ENCODE results near the gene GJC1.

Gene GJC1

GRCh38 chr17:44829523-44830358, at the start of gene GJC1:
Gene GJC1 (minus strand): TSS chr17:44830287. CDS start chr17:44805817, 24,470 bp downstream.
- DNase-seq = no peak

GRCh38 chr17:44879376-44879775, 49.3 kb upstream of the GJC1 start:
- no peak for DNase-seq

DNA sequence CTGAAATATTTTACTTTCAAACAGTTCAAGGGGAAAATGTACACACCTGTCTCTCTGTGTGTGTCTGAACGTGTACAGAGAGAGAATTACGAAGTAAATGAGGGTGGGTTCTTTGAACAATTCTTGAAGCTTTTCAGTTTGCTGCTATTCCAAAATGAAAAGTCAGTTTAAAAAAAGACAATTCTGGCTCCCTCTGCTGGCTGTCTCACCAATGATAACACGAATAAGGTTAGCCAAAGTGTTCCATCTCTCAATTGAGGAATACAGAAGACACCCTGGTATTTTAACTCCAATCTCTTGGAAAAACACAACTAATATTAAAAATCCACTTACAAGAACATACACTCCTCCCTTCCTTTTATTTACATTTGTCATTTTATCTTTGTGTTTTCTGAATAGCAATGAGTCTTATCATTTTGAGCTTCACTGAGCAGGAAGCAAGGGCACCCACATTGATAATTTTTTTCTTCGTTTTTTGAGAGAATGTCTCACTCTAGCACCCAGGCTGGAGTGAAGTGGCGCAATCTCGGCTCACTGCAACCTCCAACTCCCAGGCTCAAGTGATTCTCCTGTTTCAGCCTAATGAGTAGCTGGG, 48.6 kb upstream of the GJC1 start:
- DNase-seq = no peak

DNA sequence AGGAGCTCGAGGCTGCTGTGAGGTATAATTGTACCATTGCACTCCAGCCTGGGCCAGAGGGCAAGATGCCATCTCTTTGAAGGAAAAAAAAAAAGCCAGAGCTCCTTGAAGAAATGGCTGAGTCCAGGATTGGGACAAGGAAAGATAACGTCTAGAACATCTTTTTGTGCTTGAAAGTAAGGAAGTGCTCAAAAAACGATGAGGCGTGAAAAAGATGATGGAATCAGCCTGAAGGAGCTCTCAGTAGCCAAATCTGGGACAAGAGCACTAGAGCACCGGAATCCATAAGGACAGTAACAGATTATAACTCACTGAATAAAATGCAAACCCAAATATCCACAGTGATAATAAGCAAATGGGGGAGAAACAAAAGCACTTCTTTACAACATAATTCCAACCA, 47.0 kb upstream of the GJC1 start:
- no peak for DNase-seq

- no peak for DNase-seq
Measured at GRCh38 chr17:44875761-44876160, 45.7 kb upstream of the GJC1 start.

DNA sequence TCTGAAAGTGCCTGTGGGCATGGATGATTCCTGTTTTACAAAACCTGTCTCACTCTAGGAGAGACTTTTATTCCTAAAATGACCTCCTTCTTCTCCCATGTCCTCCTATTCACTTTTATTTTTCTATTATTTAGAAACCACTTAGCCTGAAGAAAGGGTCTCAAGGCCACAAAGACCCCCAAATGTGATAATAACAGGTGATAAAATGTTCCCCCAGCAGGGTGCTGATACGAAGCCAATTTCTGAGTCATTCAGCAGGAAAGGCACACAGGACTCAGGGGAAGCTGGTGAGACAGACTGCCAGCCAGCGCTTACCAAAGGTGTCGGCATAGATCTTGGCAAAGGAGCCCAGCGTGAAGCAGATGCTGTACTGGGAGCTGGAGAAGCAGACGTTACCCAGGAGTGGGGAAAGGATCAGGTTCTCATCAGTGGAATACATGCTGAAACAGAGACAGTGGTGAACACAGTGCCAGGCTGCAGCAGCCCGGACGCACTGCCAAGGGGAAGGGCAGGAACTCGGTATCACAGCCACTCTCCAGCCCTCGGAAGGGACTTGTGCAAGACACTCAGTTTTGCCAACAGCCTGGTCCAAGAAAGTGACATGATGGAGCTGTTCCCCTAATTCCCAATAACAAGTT, 42.2 kb upstream of the GJC1 start:
- DNase-seq = no peak

- no peak for DNase-seq
Measured at GRCh38 chr17:44871556-44871955, 41.5 kb upstream of the GJC1 start.

DNA sequence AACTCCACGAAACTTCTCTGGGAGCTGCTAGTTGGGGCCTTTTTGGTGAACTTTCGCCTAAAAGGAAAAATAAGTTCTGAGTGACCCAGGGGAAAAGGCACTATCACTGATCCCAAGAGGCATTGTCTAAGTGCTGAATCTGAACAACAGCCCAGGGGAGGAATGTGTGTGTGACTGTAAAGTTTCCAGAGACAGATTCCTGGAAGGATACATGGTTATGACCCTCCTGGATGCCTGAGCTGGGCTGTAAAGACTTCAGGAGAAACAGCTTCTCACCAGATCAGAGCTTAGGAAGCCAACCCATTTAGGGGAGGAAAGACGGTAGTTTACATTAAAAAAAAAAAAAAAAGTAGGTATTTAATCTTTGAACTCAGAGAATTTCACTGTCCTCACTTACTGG, 37.8 kb upstream of the GJC1 start:
- no peak for DNase-seq

- no peak for DNase-seq
Measured at GRCh38 chr17:44865931-44866330, 35.8 kb upstream of the GJC1 start.

- DNase-seq = peak; percentile 31 to 53 (median 38)
Measured at GRCh38 chr17:44865231-44865660, 35.2 kb upstream of the GJC1 start.

DNA sequence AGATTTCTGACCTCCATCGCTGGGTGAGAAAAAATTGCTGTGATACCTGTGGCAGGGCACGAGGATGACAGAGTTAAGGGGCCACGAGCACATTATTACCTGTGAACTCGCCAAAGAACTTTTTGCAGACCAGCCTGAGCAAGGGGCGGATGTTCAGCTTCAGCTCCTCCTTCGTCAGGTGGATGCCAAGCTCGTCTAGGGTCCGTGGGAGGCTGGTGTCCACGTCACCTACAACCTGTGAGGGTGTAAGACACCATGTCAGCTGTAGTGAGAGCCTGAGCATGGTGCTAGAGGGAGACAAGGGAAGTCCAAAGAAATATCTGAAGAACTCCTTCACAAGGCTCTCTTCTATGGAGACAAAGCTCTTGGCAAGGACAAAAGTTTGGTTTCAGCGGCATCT, 34.7 kb upstream of the GJC1 start:
- DNase-seq = no peak

DNA sequence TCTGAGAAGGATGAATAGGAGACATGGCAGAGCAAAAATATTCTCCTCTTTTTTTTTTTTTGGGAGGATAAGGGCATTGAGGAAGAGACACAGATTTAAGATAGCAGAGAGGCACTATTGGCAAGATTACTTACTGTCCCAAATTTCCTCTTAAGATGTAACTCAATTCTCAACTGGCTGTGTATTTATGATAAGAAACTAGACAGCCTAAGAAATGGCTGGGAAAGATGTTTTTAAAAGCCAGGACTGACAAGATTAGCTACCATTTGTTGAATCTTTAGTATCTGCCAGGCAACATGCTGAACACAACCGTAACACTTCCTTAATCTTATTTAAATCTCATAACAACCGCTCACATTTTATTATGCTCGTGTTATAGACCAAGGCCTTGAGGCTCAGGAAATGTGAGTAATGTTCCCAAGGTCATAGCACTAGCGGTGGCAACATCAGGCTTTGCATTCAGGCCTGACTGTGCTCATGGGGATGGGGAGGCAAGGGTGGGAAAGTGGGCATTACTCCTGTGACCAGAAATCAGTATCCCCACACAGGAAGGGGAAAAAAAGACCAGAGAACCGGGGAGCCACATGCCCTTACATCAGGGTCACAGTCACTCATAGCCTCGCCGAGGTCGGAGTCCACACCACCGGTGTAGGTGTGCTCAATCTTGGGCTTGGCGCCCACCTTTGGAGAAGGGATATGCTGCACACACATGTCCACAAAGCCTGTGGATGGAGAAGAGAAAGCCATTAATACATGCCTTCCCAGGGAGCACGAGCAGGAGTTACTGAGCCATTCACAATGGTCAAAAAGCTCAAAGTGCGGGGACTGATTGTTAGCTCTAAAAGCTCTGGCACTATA, 33.2 kb upstream of the GJC1 start:
- DNase-seq = no peak

- DNase-seq = no peak
Measured at GRCh38 chr17:44862278-44862914, 32.3 kb upstream of the GJC1 start.

DNA sequence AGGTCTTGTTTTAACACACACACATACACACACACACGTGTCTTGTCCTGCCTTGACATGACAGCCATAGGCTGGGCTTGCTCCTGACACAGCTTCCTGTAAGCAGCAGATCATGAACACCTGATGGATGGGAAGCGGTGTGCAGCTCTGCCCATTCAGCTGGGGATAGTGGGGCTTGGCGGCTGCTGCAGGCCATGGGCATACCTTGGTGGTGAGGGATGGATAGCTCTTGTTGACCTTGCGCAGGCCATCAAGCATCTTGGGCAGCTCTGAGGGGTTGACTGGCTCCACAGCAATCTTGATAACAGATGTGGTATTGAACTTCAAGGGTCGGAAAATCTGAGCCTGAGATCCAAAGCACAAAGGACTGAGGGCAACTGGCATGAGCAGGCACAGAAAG, 29.6 kb upstream of the GJC1 start:
- no peak for DNase-seq

DNA sequence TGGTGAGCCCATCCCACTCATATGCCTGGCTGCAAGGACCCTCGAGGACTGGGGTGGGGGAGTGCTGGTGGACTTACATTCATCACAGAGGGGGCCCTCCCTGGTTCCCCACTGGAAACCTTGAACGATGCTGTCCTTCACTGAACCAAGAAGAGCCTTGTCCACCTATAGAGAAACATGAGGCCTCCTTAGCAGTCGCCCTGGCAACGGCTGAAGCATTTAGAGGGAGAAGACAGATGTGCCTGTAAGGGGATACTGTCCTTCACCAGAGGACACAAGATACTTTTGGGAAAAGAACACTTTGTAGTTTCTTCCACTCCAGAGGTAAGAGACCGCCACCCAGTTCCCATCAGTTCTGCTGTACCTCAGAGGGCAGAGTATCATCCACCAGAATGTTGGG, 24.1 kb upstream of the GJC1 start:
- DNase-seq = no peak

GRCh38 chr17:44850612-44851011, 20.5 kb upstream of the GJC1 start:
- DNase-seq = no peak

DNA sequence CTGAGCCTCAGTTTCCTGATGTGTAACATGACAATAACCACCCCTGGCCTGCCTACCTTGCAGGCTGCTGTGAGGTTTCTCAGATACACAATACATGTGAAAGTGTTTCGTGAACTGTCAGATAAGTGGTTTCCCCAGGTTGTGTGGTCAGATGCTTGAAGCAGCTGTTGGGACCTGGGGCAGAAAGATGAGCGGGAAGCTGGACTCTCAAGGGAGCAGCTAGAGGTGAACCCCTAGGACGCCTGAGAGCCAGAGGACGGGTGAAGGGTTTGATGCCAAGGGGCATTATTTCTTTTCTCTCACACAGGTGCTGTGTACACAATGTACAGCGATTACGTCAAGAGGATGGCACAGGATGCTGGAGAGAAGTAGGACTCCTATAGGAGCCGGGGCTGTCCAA, 19.9 kb upstream of the GJC1 start:
- DNase-seq = no peak

DNA sequence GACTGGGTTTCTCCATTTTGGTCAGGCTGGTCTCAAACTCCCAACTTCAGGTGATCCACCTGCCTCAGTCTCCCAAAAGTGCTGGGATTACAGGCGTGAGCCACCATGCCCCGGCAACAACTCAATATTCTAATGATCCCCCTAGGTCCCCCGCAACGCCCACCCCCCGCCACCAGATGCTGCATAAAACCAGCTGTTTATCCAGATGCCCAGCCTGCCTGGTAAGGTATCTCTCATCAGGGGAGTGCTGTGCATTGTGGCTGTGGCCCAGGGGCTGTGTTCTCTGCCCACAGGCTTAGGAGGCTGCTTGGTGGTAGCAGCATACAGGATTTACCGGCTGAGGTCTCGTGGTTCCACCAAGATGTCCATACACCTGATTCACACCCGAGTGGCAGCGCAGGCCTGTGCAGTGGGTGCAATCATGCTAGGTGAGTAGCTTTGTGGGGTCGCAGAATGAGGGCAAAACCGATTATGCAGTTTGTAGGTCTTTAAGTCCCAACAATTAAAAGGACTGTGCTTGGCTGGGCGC, 18.9 kb upstream of the GJC1 start:
- no peak for DNase-seq

DNA sequence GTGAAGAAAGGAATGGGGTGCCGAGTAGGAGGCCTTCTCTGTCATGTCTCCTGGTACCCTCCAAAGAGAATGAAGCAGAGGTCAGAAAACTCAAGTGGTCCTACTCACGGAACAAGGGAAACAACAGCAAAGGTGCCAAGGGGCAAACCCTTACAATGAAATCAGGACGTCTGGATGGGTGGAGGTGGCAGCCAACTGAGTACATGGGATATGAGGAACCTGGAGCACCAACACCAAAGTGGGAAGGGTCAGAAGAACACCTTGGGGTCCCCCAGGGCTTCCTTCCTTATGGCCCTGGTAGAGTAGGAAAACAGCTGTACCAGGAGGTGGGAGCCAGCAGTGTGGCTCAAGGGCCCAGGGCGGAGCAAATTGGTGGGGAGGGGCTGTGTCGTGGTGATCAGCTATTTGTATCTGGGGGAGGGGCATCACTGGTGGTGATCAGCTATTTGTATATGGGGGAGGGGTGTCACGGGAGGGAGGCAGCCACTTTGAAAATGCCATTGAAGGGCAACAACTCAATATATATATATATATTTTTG, 18.2 kb upstream of the GJC1 start:
- no peak for DNase-seq

DNA sequence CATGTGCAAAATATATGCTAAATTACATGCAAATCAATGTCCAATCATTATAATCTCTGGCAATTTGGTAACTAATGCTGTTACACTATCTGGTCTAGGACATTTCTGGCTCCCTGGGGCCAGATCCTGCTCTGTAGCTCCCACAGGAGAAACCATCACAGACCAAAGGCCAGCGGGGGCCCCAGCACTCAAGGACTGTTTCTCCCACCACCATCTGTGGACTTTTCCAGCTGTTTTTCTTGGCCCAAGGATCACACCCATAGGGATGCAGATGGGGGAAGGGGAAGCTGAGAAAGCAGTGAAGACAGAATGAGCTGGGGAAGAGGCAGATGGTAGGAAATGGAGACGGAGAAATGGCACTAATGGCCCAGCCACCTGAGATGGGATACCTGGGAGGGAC, 17.5 kb upstream of the GJC1 start, which contains the start of gene HIGD1B:
HIGD1B (plus strand) TSS at position 298 of the 400 bp plus-strand sequence. CDS start 270 bp downstream, outside the sequence.
- DNase-seq = no peak

DNA sequence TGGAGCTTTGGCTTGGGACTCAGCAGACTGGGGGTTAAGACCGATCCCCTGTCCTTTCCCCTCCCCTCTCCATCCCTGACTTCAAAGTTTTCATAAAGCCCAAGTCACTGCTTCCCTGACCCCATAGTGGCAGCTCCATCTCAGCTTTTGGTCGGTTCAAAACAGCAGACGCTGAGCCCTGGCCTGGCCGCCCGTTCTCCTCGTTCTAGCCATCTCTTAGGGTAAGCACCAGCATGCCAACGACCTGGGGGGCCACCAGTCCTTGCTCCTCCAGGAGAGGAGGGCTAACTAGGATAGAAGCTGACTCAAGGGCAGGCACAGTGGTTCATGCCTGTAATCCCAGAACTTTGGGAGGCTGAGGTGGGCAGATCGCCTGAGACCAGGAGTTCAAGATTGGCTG, 16.1 kb upstream of the GJC1 start:
- DNase-seq = no peak

DNA sequence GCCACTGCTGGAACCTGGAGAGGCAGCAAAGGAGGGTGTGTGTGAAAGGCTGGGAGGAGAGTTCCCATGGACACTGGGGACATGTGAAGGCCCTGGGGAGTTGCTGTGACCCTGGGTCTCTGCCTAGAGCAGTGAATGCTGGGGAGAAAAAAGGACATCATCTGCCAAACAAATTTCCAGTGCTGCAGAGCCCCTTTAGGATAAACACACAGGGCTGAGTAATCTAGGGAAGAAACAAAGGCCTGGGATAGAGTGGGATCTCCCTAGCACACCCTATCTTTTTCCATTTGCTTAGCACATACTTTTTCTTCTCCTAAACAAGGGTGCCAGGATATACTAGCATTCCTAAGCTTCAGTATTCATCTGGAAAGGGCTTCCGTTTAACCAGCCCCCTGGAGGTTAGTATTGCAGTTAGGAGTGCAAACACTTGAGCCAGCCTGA, 14.3 kb upstream of the GJC1 start:
- DNase-seq = no peak

Measured in activated CD4-positive, CD25-positive, alpha-beta regulatory T cell (primary cell).